NCI-H1417 (cell line): ENCODE results near the gene LACTBL1.
"Not testable (repeated sequence)": the region's sequence is repeated elsewhere in the genome, so short reads cannot be mapped to it uniquely, and the experiment has no call there.

Experiments
- DNase-seq, 3 experiments: peaks; one replicate each; lab custom pipeline; 2025; lab: John Stamatoyannopoulos, UW

LACTBL1 gene

DNA sequence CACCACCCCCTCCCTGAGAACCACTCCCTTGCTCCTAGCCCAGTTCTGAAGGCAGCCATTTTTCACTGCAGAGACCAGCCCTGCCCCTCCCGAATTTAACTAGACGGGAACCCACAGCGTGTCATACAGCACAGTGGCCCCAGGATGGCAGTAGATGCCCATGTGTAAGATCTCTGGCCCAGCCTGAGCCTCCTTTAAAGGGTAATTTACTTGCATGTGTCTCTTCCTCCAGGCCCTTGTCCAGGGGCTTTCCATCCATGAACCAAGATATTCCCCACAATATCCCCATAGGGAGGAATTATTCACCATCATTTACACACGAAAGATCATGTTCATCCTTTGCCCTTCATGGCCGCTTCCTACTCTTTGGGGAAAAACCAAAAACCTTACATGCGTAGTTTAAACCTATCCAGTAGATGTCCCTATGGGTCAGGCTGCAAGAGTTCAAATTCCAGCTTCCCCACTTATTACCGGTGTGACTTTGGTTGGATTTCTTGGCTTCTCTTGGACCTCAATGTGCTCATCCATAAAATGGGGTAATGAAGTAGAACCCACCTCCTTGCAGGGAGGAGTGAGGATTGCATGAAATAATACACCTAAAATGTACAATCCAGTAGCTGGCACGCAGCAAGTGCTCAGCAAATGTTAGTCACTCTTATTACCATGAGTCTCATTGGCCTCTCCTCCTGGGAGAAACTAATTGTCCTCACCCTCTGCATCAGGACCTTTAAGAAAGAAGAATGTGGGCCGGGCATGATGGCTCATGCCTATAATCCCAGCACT, 4.0 kb upstream of the LACTBL1 start:
- DNase-seq, result peak; percentile 69 to 89 (median 70)

DNA sequence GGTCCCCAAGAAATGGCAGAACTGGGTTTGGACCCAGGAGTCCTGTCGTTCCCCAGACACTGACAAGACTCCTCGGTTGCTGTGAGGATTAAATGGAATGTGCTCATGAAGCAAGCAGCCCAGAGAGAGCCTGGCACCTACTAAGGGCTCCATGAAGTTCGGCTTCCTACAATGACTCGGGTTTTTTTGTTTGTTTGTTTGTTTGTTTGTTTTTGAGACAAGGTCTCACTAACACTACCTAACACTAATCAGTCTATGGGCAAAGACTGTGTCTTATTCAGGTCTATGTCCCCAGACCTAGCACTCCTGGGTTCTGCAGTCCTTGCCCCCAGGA, 3.4 kb upstream of the LACTBL1 start:
- no peak for DNase-seq

DNA sequence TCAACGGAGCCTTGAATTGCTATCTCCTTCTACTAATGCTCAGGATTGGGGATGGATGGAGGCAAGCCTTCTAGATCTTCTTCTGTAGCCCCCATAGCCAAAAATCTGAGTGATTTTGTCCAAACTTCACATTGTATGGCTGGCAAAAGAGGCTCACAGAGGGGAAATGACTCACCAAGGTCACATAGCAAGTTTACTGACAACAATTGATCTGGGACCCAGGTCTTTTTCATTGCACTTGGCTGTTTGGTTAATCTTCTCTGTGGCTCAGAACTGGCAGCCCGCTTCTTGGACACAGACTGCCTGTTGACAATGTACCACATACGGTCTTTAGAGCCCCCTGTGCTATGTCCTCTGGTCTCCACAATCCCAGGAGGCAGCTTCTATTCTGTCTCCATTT, 3.0 kb upstream of the LACTBL1 start:
- DNase-seq, result no peak

DNA sequence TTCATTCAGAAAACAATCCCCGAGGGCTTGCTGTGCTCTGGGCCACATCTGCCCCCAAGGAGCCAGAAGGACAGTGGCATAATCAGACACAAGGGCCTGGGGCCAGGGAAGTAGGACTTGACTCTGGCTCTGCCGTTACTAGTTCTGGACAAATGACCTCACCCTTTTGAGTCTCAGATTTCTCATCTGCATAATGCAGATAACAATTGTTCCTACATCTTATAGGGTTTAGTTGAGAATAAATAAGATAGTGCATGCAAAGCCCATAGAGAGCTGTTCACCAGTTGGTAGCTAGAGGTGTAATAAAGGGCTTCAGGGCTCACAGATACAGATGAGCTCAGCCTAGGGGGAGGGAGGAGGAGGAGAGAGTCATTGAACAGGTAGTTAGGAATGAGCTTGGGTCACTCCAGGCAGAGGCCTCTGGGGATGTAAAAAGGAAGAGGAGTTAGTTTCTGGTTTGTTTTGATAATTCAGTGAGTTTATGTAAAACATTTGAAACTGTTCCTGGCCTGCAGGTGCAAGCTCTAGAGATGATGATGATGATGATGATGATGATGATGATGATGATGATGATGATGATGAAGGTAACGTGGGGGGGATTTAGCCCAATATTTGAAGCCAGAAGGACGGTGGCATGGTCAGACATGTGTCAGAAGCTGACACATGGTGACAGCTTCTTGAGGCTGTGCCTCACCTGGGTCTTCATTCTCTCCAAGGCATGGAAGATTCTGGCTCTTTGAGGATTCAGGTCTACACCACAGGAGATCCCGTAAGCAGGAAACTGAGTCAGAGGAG, 858 bp downstream of the LACTBL1 start:
- DNase-seq, result peak in 1 of 3 experiments; percentile 19

DNA sequence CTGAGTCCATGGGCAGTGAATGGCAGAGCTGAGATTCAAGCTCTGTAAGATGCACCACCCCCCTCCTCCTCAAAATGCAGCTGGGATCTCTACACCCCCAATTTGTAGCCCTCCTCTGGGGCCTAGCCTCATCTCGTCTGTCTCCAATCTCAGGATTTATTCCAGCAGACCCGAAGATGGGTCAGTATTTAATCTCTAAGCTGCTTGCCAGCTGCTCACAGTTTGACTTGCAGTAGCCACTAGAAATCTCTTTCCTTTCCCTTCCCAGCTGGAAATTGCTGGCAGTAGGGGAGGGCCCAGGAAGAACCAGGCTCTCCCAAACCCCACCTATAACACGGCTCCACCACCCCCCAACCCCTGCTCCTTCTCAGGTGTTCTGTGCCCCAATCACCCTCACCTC, 1.5 kb downstream of the LACTBL1 start:
- DNase-seq, result no peak

DNA sequence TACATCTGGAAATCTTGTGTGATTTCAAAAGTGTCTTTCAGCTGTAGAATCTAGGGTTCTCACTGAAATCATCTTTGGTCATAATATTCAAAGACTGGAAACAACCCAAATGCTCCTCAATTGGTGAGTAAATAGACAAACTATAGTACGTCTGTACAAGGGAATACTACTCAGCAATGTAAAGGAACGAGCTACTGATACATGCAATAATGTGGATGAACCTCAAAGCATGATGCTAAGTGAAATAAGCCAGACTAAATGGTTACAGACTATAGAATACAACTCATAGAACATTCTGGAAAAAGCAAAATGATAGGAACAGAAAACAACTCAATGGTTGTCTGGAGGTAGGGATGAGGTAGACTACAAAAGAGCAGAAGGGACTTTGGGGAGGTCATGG, 2.6 kb downstream of the LACTBL1 start:
- DNase-seq, result no peak

DNA sequence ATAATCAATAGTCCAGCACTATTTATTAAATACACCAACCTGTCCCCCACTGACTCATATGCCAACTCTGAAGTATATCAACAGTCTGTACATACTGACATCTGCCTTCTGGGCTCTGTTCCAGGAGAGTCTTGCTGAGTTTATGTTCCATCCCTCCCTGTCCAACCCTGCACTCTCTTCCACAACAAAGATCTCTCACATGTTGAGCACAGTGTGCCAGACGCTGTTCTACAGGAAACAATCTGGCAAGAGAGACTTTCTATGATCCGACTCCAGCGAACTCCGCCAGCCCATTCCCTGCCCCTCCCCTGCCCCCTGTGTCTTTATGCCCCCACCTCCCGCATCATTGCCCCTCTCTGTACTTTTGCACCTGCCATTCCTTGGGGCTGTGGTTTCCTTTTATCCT, 3.4 kb downstream of the LACTBL1 start:
- DNase-seq, result peak in 2 of 3 experiments; percentile 38 to 81

DNA sequence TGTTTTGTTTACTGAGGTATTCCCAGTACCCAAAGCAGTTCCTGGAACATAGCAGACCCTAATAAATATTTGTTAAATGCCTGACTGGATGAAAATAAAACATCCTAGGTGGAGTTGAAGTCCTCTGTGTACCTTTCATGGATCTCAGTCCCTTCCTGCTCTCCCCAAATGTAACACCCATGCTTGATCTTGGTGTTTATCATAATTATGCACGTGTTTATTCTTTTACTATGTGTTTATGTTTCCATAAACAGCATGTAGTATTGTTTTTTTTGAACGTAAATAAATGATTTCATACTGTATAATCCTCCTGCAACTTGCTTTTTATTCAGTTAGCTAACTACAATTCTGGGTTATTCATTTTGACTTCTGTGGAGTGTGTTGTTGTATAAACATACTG, 4.8 kb downstream of the LACTBL1 start:
- DNase-seq, result no peak

DNA sequence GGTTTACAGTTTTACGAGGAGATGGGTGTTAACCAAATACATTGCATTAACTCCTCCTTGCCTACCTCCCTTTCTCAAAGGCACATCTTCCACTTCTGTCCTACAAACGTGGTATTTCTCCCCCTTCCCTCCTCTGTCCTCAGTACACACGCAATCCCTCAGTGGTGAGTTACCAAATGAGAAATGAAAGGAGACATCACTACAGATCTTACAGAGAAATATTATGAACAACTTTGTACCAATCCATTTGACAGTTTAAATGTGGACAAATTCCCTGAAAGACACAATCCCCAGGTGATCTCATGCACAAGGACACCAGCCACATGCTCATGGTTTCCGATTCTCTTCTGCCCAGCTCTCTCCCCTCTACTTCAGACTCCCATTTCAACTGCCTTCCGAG, 6.4 kb downstream of the LACTBL1 start:
- DNase-seq, result no peak

DNA sequence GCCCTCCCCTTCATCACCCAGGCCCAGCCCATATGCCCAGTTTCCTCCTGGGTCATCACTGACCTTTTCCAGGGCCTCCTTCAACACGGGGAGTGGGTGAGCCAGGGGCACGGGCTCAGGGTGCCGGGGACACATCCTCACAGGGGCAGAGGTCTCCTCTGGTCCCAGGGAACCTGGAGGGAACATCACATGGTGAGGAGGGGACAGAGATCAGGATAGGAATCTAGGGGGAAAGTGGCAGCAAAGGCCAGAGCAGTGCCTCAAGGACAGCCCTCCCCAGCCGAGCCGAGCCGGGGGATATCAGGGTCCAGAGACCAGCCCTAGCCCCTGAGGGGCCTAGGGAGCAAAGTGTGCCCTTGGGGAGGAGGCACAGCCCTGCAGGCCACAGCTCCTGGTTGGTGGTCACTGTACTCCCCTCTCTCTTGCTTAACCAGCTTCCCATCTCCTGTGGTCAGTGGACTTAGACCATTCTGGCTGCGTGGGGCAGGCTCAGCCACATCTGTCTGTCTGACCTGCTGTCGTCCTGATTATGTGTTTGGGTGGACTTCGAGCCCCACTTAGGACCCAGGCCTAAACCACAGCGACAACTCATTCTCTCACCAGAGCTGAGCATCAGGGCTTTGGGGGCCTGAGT, 9.5 kb downstream of the LACTBL1 start:
- no peak for DNase-seq

DNA sequence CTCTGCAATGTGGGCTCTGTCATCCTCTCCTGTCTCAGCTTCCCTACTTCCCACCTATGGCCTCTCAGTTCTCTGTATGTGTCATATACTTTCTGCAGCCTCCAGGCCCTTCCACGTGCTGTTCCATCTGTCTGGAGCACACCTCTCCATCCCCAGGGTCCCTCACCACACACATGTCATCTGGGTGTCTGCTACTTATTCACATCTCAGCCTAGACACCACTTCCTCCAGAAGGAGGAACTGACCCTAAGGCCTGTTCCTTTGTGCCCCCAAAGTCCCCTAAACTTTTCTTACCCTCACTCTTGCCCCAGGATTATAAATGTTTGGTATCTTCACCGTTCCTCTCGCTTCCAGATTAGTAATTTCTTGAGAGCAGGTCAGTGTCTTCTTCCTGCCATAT, 10.1 kb downstream of the LACTBL1 start:
- DNase-seq, result no peak

DNA sequence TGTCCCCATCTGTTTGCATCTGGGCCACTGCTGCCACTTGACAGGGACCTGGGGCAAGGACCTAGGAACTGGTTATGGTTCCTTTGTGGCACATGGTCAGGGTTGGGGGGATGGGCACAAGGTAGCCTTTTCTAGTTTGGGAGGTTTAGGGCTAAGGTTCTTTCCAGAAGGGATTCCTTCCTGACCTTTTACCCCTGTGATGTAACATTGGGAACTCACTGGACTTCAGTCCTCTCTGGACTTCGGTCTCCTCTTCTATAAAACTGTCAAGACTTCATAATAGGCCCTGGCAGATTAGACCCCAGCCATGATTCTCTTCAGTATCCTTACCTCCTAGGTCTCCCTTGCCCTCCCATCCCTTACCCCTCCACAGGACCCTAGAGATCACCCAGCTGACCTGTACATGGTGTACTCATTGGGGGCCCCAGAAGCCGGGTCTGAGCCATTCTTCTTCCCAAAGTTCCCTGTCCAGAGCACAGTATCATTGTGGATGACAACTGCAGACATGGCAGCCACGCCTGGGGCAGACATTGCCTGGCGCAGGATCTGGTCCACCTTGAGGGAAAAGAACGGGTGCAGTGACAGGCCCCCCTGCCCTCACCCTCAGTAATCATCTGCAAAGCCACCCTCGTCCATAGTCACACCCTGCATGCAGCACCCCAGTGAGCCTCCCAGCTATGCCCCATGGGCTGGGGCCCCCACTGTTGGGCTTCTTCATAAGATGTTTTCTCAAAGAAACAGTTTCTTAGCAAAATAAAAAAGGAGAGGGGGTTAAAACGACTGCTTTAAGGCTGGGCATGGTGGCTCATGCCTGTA, 12.9 kb downstream of the LACTBL1 start:
- no peak for DNase-seq

DNA sequence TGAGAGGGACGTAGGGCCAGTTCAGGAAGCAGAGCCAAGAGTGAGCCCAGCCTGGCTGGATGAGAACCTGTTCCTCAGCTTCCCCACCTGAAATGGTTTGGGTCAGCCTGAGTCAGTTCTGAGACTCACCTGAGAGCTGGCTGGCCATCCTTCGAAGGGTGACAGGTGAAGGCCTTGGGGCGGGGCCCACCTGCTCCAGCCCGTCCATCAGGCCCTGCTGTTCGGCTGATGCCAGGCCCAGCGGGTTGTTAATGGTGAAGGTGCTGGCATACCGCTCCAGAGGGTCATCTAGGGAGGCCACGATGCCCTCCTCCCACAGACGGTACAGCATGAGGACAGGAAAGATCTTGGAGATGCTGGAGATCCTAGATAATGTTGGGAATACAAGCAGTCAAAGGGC, 14.1 kb downstream of the LACTBL1 start:
- DNase-seq, result no peak

DNA sequence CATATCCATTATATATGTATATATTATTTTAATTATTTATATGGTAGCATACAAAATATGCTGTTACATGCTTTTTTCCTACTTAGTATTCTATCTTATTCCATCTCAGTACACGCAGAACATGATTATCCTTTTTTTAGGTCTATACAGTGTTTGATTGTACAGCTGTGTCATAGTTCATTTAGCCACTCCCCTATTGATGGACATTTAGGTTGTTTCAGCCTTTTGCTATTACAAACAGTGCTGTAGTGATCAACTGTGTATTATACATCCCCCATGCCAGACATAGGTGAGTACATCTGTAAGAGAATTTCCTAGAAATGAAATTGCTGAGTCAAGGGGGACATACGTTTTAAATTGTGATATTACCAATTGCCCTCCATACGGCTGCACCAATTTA, 15.6 kb downstream of the LACTBL1 start:
- no peak for DNase-seq

DNA sequence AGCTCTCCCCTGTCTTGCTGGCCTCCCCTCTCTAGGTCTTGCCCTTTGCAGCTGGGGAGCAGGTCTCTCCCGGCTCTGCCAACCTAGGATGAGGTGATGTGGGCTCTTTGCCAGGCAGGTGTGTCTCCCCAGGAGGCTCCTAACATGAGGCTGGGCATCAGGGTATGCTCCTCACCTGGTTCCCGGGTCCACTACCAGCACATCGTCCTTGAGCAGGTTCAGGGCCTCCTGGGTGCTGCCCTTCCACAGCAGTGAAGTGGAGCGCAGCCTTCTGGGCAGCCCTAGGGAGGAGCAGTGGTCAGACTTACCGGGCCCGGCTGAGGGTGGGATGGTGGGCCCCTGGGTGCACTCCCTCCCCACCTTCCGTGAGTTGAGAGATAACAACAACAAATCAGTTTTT, 17.5 kb downstream of the LACTBL1 start:
- no peak for DNase-seq

DNA sequence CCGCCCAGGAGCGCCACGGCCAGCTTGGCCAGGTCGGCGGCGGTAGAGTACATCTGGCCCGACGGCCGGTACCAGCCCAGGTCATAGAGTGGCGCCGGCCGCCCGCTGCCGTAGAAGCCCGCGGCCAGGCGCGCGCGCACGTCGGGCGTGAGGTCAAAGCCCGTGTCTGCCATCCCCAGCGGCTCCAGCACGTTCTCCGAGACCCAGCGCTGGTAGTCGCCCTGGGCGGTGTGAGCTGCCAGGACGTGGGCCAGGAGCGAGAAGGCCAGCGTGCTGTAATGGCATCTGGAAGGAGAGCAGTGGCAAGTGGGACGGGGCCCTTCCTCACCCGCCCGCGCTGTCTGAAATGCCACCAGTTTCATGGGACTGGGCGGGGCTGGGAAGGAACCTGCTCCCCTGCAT, 18.9 kb downstream of the LACTBL1 start:
- no peak for DNase-seq

DNA sequence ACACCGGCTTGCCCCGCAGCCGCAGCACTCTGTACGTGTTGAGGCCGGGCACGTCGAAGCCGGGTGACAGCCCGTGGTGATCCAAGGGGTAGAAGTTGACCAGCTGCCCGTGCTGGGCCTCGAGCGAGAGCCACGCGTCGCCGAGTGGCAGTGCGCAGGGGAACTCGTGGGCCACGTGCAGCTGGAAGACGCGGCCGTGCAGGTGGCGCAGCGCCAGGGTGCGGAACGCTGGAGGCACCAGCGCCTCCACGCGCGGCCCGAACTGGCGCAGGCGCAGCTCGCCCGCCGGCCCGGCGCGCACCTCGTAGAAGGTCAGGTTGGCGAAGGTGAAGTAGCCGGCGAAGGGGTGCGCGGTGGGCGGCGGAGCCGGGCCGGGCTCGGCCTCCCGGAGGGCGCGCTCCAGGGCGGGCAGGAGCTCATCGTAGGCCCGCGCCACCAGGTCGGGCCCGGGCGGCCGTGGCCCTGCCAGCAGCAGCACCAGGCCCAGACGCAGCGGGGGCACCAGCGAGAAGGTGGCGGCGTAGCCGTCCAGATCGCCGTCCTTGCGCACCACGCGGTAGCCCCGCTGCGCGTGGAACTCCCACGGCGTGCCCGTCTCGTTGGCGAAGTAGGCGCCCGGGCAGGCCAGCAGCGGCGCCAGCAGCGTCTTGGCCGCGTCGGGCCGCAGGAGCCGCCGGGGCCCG, 19.5 kb downstream of the LACTBL1 start:
- peak in 2 of 3 experiments; percentile 55 to 58 for DNase-seq

DNA sequence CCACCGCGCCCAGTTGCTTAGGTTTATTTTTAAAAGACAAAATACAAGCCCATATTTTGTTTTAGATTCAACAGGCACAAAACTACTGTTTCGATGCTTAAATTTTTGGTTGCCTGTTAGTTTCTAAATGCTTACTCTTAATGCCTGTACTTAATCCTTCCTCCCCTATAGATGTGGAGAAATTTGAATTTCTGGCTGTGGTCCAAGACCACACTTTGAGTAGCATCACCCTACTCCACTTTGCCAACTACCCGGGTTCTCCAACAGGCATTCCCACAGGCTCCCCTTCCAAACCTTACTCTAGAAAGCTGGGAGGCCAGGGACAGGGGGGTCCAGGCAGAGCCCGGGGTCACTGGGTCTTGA, 20.0 kb downstream of the LACTBL1 start:
- DNase-seq, result peak in 1 of 3 experiments; percentile 44

DNA sequence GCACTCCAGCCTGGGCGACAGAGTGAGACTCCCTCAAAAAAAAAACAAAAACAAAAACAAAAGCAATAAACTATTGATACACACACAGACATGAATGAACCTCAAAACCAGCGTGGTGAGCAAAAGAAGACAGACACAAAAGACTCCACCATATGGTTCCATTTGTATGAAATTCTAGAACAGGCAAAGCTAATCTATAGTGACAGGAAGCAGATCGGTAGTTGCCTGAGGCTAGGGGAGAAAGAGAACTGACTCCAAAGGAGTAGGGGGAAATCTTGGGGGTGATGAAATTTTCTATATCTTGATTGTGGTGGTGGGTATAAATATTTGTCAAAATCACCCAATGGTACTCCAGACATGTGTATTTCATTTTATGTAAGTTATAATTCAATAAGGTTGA, 20.9 kb downstream of the LACTBL1 start:
- DNase-seq, result no peak

DNA sequence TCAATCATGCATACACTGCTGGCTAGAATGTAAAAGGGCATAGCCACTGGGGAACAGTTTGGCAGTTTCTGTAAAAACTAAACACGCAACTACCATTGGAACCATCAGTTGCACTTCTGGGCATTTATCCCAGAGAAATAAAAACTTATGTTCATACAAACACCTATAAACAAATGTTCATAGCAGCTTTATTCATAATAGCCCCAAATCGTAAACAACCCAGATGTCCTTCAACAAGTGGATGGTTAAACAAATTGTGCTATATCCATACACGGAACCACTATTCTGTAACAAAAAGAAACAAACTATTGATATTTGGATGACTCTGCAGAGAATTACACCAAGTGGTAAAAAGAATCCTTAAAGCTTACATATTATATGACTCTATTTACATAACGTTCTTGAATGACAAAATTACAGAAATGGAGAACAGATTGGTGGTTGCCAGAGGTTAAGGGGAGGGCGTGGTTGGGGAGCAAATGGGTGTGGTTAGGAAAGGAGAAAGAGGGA, 22.8 kb downstream of the LACTBL1 start:
- DNase-seq, result no peak

DNA sequence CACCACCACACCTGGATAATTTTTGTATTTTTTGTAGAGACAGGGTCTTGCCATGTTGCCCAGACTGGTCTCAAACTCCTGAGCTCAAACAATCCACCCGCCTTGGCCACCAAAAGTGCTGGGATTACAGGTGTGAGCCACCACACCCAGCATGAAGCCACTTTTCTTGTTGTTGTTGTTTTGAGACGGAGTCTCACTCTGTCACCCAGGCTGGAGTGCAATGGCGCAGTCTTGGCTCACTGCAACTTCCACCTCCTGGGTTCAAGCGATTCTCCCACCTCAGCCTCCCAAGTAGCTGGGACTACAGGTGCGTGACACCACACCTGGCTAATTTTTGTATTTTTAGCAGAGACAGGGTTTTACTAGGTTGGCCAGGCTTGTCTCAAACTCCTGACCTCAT, 27.5 kb downstream of the LACTBL1 start:
- DNase-seq, result not testable (repeated sequence)
